ENCODE results near the gene CRYBB3. TPM values are rescaled to one million over a fixed set of nuclear protein-coding genes. Genes with fewer than 3 reads are reported as not detected.

CRYBB3 gene
- total RNA-seq, 1 experiment from 2014 or later = 0.39 TPM

DNA sequence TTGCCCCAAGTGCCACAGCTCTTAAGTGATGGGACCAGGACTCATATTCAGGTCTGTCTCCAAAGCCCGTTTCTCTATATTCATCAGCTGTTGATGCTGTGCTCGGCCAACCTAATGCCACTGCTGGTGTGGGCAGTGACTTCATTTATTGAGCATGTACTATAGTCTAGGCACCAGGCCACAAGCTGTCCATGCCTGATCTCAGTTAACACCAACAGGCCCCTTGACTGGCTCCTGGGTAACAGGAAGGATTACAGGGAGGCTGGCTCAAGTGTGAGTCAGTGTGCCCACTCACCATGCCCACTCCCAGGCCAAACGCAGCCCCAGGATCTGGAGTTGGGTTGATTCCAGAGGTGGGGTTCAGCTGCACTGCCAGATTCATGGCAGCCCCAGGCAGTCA lies 11.1 kb downstream of the CRYBB3 start:
- peaks cover 5 to 9% (median 5%) of the 10 kb centered on the region in 3 experiments; a peak in 6 of 7 replicates for H3K36me3 Mint-ChIP-seq (ENCODE audit: insufficient read depth in 1 of 3, low read depth in 3 of 3)
- Histone ChIP-seq H2BK12ac (ENCODE audit: insufficient read length, low read depth, low read length) (no peak overlapping the region), H2BK20ac (ENCODE audit: low read depth, low read length, poor library complexity, severe bottlenecking) (no peak overlapping the region), H2AK5ac (ENCODE audit: insufficient read length, low read length) (no peak overlapping the region), H3K23me2 (ENCODE audit: insufficient read length, low read depth, low read length, poor library complexity, severe bottlenecking) (no peaks in the 10 kb centered on the region), H3K4me2 (ENCODE audit: insufficient read depth, insufficient read length, low read length) (no peak overlapping the region), H3K56ac (ENCODE audit: insufficient read length, low read depth, low read length) (no peak overlapping the region), H3K4ac (ENCODE audit: low read depth, low read length) (no peak overlapping the region), H3K23ac (ENCODE audit: insufficient read length, low read depth, low read length) (no peak overlapping the region), H3K9me3 (ENCODE audit: control insufficient read depth, low read depth, low read length) (no peaks in the 10 kb centered on the region), H3K27ac (ENCODE audit: insufficient read length, low read depth, low read length) (no peak overlapping the region), H4K8ac (replicated peaks; ENCODE audit: insufficient read length, low read depth, low read length) (no peak overlapping the region), H3K18ac (ENCODE audit: insufficient read length, low read depth, low read length) (no peak overlapping the region), H2AFZ (ENCODE audit: low read length) (no peak overlapping the region), H3K4me1 (ENCODE audit: insufficient read depth, low read length) (no peaks in the 10 kb centered on the region), H4K20me1 (ENCODE audit: control insufficient read depth, insufficient read depth, insufficient read length) (no peaks in the 10 kb centered on the region), H3T11ph (ENCODE audit: low read length) (no peak overlapping the region), H4K91ac (ENCODE audit: insufficient read length, low read depth, low read length) (no peak overlapping the region), H3K27me3 (ENCODE audit: insufficient read depth, low read length) (no peaks in the 10 kb centered on the region), H2BK120ac (ENCODE audit: low read depth, low read length, poor library complexity, severe bottlenecking) (no peak overlapping the region), H4K5ac (ENCODE audit: insufficient read length, low read depth, low read length) (no peak overlapping the region), H2BK15ac (ENCODE audit: low read depth, low read length) (no peak overlapping the region), H3K14ac (ENCODE audit: insufficient read depth, low read length) (no peak overlapping the region), H3K9ac (ENCODE audit: extremely low read depth, insufficient read length, low read length) (no peak overlapping the region), H3K79me2 (ENCODE audit: insufficient read depth, low read length) (no peaks in the 10 kb centered on the region), H3K79me1 (ENCODE audit: insufficient read depth, low read depth, low read length, poor library complexity, severe bottlenecking) (no peaks in the 10 kb centered on the region), H2BK5ac (ENCODE audit: insufficient read length, low read length) (no peak overlapping the region)
- H3K27me3 Mint-ChIP-seq (ENCODE audit: low read depth) = peaks cover 11% of the 10 kb centered on the region
- TF ChIP-seq, protein P1, sequence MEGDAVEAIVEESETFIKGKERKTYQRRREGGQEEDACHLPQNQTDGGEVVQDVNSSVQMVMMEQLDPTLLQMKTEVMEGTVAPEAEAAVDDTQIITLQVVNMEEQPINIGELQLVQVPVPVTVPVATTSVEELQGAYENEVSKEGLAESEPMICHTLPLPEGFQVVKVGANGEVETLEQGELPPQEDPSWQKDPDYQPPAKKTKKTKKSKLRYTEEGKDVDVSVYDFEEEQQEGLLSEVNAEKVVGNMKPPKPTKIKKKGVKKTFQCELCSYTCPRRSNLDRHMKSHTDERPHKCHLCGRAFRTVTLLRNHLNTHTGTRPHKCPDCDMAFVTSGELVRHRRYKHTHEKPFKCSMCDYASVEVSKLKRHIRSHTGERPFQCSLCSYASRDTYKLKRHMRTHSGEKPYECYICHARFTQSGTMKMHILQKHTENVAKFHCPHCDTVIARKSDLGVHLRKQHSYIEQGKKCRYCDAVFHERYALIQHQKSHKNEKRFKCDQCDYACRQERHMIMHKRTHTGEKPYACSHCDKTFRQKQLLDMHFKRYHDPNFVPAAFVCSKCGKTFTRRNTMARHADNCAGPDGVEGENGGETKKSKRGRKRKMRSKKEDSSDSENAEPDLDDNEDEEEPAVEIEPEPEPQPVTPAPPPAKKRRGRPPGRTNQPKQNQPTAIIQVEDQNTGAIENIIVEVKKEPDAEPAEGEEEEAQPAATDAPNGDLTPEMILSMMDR (conservative IDR thresholded peaks at IDR 0.05) = no peak
- H3K27ac Mint-ChIP-seq = no peak overlapping the region
- DNase-seq = no peak
- no peak overlapping the region for H3K4me3 Mint-ChIP-seq
- H3K4me1 Mint-ChIP-seq = no peaks in the 10 kb centered on the region; a peak in 1 of 4 replicates
- WGBS (ENCODE audit: extremely low coverage, insufficient read length, low lambda C conversion rate) = no CpG with 5 or more reads among the region's 3 CpGs
- peaks cover 14 to 15% of the 10 kb centered on the region in 2 experiments; a peak in 4 of 5 replicates for H3K9me3 Mint-ChIP-seq

Measured in H9 (cell line).